ENCODE results near the gene JPT2. TPM values are rescaled to one million over a fixed set of nuclear protein-coding genes. Genes with fewer than 3 reads are reported as not detected.
"Not testable (repeated sequence)": the region's sequence is repeated elsewhere in the genome, so short reads cannot be mapped to it uniquely, and the experiment has no call there.

JPT2 gene
- total RNA-seq, 1 donor from 2014 or later: 53.1 TPM

GRCh38 chr16:1729026-1729425 is 50.9 kb downstream of the JPT2 start:
- no peak for ATAC-seq
- DNase-seq: no peak
- Histone ChIP-seq H3K4me1 (no peaks in the 10 kb centered on the region), H3K9me3 (no peaks in the 10 kb centered on the region), H3K36me3 (peaks cover 82% of the 10 kb centered on the region), H3K4me3 (no peak overlapping the region), H3K27me3 (ENCODE audit: low read depth) (no peaks in the 10 kb centered on the region), H3K27ac (no peak overlapping the region)
- TF ChIP-seq CTCF (IDR thresholded peaks at IDR 0.05): no peak
- intact Hi-C loops (cut with DNase I): no loop called here

- Histone ChIP-seq H3K36me3 (peaks cover 86% of the 10 kb centered on the region), H3K27me3 (ENCODE audit: low read depth) (no peaks in the 10 kb centered on the region), H3K4me3 (no peak overlapping the region), H3K4me1 (no peaks in the 10 kb centered on the region), H3K27ac (no peak overlapping the region), H3K9me3 (no peaks in the 10 kb centered on the region)
- ATAC-seq: no peak
- TF ChIP-seq CTCF (IDR thresholded peaks at IDR 0.05): no peak
- intact Hi-C loops (cut with DNase I): no loop called here
- DNase-seq: no peak
These were observed 51.4 kb downstream of the JPT2 start for GRCh38 chr16:1729445-1729844.

- H3K4me3 ChIP-seq: no peak overlapping the region
- intact Hi-C loops (cut with DNase I): no loop called here
- TF ChIP-seq CTCF (IDR thresholded peaks at IDR 0.05): no peak
- H3K27me3 ChIP-seq (ENCODE audit: low read depth): no peaks in the 10 kb centered on the region
- H3K36me3 ChIP-seq: peaks cover 78% of the 10 kb centered on the region
- H3K9me3 ChIP-seq: no peaks in the 10 kb centered on the region
- no peaks in the 10 kb centered on the region for H3K4me1 ChIP-seq
- DNase-seq (no peak), ATAC-seq (no peak)
- no peak overlapping the region for H3K27ac ChIP-seq
These were observed 53.0 kb downstream of the JPT2 start for GRCh38 chr16:1731073-1731472.

GRCh38 chr16:1731603-1732002 is 53.5 kb downstream of the JPT2 start:
- H3K4me3 ChIP-seq: no peak overlapping the region
- ATAC-seq (no peak), DNase-seq (no peak)
- no peak overlapping the region for H3K27ac ChIP-seq
- H3K36me3 ChIP-seq: peaks cover 73% of the 10 kb centered on the region
- no peak for TF ChIP-seq CTCF (IDR thresholded peaks at IDR 0.05)
- no peaks in the 10 kb centered on the region for H3K27me3 ChIP-seq (ENCODE audit: low read depth)
- intact Hi-C loops (cut with DNase I): no loop called here
- H3K4me1 ChIP-seq: no peaks in the 10 kb centered on the region
- H3K9me3 ChIP-seq: no peaks in the 10 kb centered on the region

- no peak for ATAC-seq
- Histone ChIP-seq H3K4me1 (no peaks in the 10 kb centered on the region), H3K27ac (no peak overlapping the region), H3K4me3 (no peak overlapping the region), H3K9me3 (no peaks in the 10 kb centered on the region), H3K27me3 (ENCODE audit: low read depth) (no peaks in the 10 kb centered on the region), H3K36me3 (peaks cover 70% of the 10 kb centered on the region)
- DNase-seq: no peak
- intact Hi-C loops (cut with DNase I): no loop called here
- TF ChIP-seq CTCF (IDR thresholded peaks at IDR 0.05): no peak
These were observed 54.0 kb downstream of the JPT2 start for GRCh38 chr16:1732071-1732470.

GRCh38 chr16:1732551-1732987 is 54.5 kb downstream of the JPT2 start:
- H3K4me1 ChIP-seq; H3K27ac ChIP-seq; H3K9me3 ChIP-seq; DNase-seq; H3K4me3 ChIP-seq; intact Hi-C loops (cut with DNase I); H3K27me3 ChIP-seq (ENCODE audit: low read depth); ATAC-seq: not testable (repeated sequence)
- H3K36me3 ChIP-seq: peaks cover 70% of the 10 kb centered on the region

All from lower lobe of right lung (tissue), 2 donors.